H1 (cell line): ENCODE results near the gene ORC3. TPM values are rescaled to one million over a fixed set of nuclear protein-coding genes. Genes with fewer than 3 reads are reported as not detected.

Source experiments
- CTCF ChIA-PET: fragments of 300-600 bp; sonication (Branson Sonifier 250); formaldehyde crosslinking; loops from one replicate; lab custom pipeline; 2021; ENCODE audit not compliant: partially characterized antibody; lab: Charles Lee
- POLR2A ChIA-PET: fragments of 300-600 bp; sonication (Branson Sonifier 250); formaldehyde crosslinking; loops from one replicate; lab custom pipeline; 2021; ENCODE audit warnings: inconsistent platforms; ENCODE audit not compliant: partially characterized antibody; lab: Charles Lee
- DNase-seq, 2 experiments: peaks; one replicate each; pipeline versions ENCODE4 v3.0.0 to v3.0.0-alpha.2; 2010 to 2022; ENCODE audit warnings: low spot score in 2 of 2, low read depth in 1 of 2, mixed read lengths in 1 of 2
- FAIRE-seq: peaks from 2 replicates; lab custom pipeline; 2011; peaks lifted over from hg19 to GRCh38; lab: Jason Lieb, UNC
- H2AFZ ChIP-seq: 2 replicates; pipeline ENCODE4 v1.8.1; 2012; ENCODE audit warnings: low read length, inconsistent platforms
- H2AK5ac ChIP-seq: 2 replicates; pipeline ENCODE4 v1.6.1; 2013; ENCODE audit warnings: low read depth, low read length
- H2BK120ac ChIP-seq: replicated peaks from 2 replicates; pipeline ENCODE3; 2013; ENCODE audit warnings: low read depth, low read length, inconsistent platforms
- H2BK12ac ChIP-seq: 2 replicates; pipeline ENCODE4 v1.6.1; 2013; ENCODE audit warnings: low read depth, low read length
- H2BK15ac ChIP-seq: 2 replicates; pipeline ENCODE4 v1.6.1; 2013; ENCODE audit warnings: low read length
- H2BK20ac ChIP-seq: 2 replicates; pipeline ENCODE4 v1.6.1; 2013; ENCODE audit warnings: low read length
- H2BK5ac ChIP-seq: 2 replicates; pipeline ENCODE4 v1.6.1; 2013; ENCODE audit warnings: low read depth, low read length
- H3K14ac ChIP-seq: 2 replicates; pipeline ENCODE4 v1.6.1; 2013; ENCODE audit warnings: inconsistent platforms; ENCODE audit not compliant: insufficient read length
- H3K18ac ChIP-seq: 2 replicates; pipeline ENCODE4 v1.6.1; 2013; ENCODE audit warnings: low read length; ENCODE audit errors: extremely low read depth
- H3K23ac ChIP-seq: 2 replicates; pipeline ENCODE4 v1.6.1; 2013; ENCODE audit warnings: inconsistent platforms; ENCODE audit not compliant: insufficient read length
- H3K23me2 ChIP-seq: 2 replicates; pipeline ENCODE4 v1.6.1; 2013; ENCODE audit warnings: low read depth, low read length
- H3K27ac ChIP-seq: 2 replicates; pipeline ENCODE4 v1.6.1; 2011; ENCODE audit warnings: low read depth, low read length, inconsistent platforms
- H3K27me3 ChIP-seq, 4 experiments: replicated peaks in 1 of 4; 1 replicate in 1 of 4; 2 replicates in 3 of 4; pipeline versions ENCODE4 v1.6.1 to v1.8.1; 2011 to 2013; ENCODE audit warnings: low read length in 3 of 4, mild to moderate bottlenecking in 3 of 4, inconsistent platforms in 2 of 4, mixed read lengths in 2 of 4, moderate library complexity in 1 of 4; ENCODE audit not compliant: control insufficient read depth in 3 of 4, insufficient read depth in 3 of 4; ENCODE audit errors: extremely low read depth in 1 of 4
- H3K36me3 ChIP-seq, 4 experiments: 2 replicates each; pipeline versions ENCODE4 v1.6.1 to v1.8.1; 2011 to 2013; ENCODE audit warnings: mild to moderate bottlenecking in 4 of 4, low read length in 3 of 4, moderate library complexity in 2 of 4, control low read depth in 1 of 4, inconsistent platforms in 1 of 4; ENCODE audit not compliant: insufficient read depth in 4 of 4, control insufficient read depth in 2 of 4
- H3K4ac ChIP-seq: replicated peaks from 2 replicates; pipeline ENCODE3; 2013; ENCODE audit warnings: low read length, low read depth, mixed read lengths, inconsistent platforms; ENCODE audit not compliant: insufficient read length
- H3K4me1 ChIP-seq, 4 experiments: replicated peaks in 1 of 4; 1 replicate in 1 of 4; 2 replicates in 3 of 4; pipeline versions ENCODE4 v1.6.1 to v1.8.1; 2011 to 2013; ENCODE audit warnings: low read length in 3 of 4, inconsistent platforms in 2 of 4, mixed read lengths in 1 of 4; ENCODE audit not compliant: insufficient read depth in 4 of 4, control insufficient read depth in 3 of 4
- H3K4me2 ChIP-seq, 2 experiments: 2 replicates each; pipeline versions ENCODE4 v1.6.1 to v1.8.1; 2011 to 2013; ENCODE audit warnings: low read depth in 2 of 2, low read length in 2 of 2, control low read depth in 1 of 2, inconsistent platforms in 1 of 2, mild to moderate bottlenecking in 1 of 2; ENCODE audit not compliant: insufficient read depth in 1 of 2
- H3K4me3 ChIP-seq, 4 experiments: fragments of 200-600, 300-600 bp in 1 of 4; sonication (generic), shearing (Covaris generic), sonication (Bioruptor Twin) in 1 of 4; 2 replicates each; pipeline versions ENCODE4 v1.5.1 to v1.8.1; 2011 to 2016; ENCODE audit warnings: low read length in 4 of 4, low read depth in 3 of 4, control low read depth in 2 of 4, inconsistent platforms in 2 of 4, mild to moderate bottlenecking in 2 of 4, mixed read lengths in 1 of 4, moderate library complexity in 1 of 4; ENCODE audit not compliant: insufficient read depth in 2 of 4; ENCODE audit errors: extremely low read depth in 1 of 4
- H3K56ac ChIP-seq: replicated peaks from 2 replicates; pipeline ENCODE3; 2013; ENCODE audit warnings: low read depth, mild to moderate bottlenecking, mixed read lengths, low read length, inconsistent platforms; ENCODE audit not compliant: insufficient read length
- H3K79me1 ChIP-seq: 2 replicates; pipeline ENCODE4 v1.6.1; 2013; ENCODE audit warnings: low read depth, low read length, control low read depth
- H3K79me2 ChIP-seq, 2 experiments: 2 replicates each; pipeline versions ENCODE4 v1.6.1 to v1.8.1; 2012 to 2013; ENCODE audit warnings: low read length in 2 of 2, mild to moderate bottlenecking in 2 of 2, inconsistent platforms in 1 of 2; ENCODE audit not compliant: insufficient read depth in 2 of 2, control insufficient read depth in 1 of 2
- H3K9ac ChIP-seq, 4 experiments: replicated peaks in 1 of 4; 1 replicate in 1 of 4; 2 replicates in 3 of 4; pipeline versions ENCODE4 v1.6.1 to v1.8.1; 2011 to 2013; ENCODE audit warnings: low read depth in 3 of 4, low read length in 3 of 4, control low read depth in 2 of 4, mild to moderate bottlenecking in 2 of 4, moderate library complexity in 2 of 4, inconsistent platforms in 1 of 4; ENCODE audit errors: extremely low read depth in 1 of 4
- H3K9me3 ChIP-seq, 2 experiments: 2 replicates each; pipeline versions ENCODE4 v1.6.1 to v1.8.1; 2012 to 2013; ENCODE audit warnings: mild to moderate bottlenecking in 2 of 2, moderate library complexity in 2 of 2, control low read depth in 1 of 2, inconsistent platforms in 1 of 2, low read depth in 1 of 2, low read length in 1 of 2, mixed read lengths in 1 of 2; ENCODE audit not compliant: insufficient read depth in 2 of 2
- H4K20me1 ChIP-seq, 2 experiments: replicated peaks in 1 of 2; 2 replicates each; pipeline versions ENCODE3 to v1.8.1; 2011 to 2013; ENCODE audit warnings: inconsistent platforms in 2 of 2, low read length in 2 of 2, mild to moderate bottlenecking in 1 of 2; ENCODE audit not compliant: insufficient read depth in 2 of 2, control insufficient read depth in 1 of 2
- H4K5ac ChIP-seq: 2 replicates; pipeline ENCODE4 v1.6.1; 2013; ENCODE audit warnings: low read length, low read depth, mixed read lengths, inconsistent platforms; ENCODE audit not compliant: insufficient read length
- H4K8ac ChIP-seq: 2 replicates; pipeline ENCODE4 v1.8.0; 2013; ENCODE audit warnings: mild to moderate bottlenecking, moderate library complexity, low read length, inconsistent platforms; ENCODE audit not compliant: insufficient read depth; ENCODE audit errors: extremely low read depth
- H4K91ac ChIP-seq: replicated peaks from 2 replicates; pipeline ENCODE3; 2013; ENCODE audit warnings: low read length, mixed read lengths, inconsistent platforms; ENCODE audit not compliant: insufficient read length
- SIN3A ChIP-seq, 2 experiments: IDR thresholded peaks in 1 of 2; conservative IDR thresholded peaks in 1 of 2; 2 replicates each; pipeline ENCODE4 v1.6.1; 2011 to 2012; ENCODE audit warnings: low read length in 2 of 2, improper control_type of control experiment in 1 of 2, low read depth in 1 of 2, mild to moderate bottlenecking in 1 of 2
- SP1 ChIP-seq: IDR thresholded peaks from 2 replicates; pipeline ENCODE4 v1.6.1; 2011; ENCODE audit warnings: low read depth, low read length
- SP2 ChIP-seq: IDR thresholded peaks from 2 replicates; pipeline ENCODE4 v1.6.1; 2012; ENCODE audit warnings: mild to moderate bottlenecking, low read length, inconsistent platforms
- SRF ChIP-seq: IDR thresholded peaks from 2 replicates; pipeline ENCODE4 v1.6.1; 2011; ENCODE audit warnings: mild to moderate bottlenecking, low read depth, low read length, moderate library complexity
- TAF7 ChIP-seq: optimal IDR thresholded peaks from 2 replicates; pipeline ENCODE3; 2011; ENCODE audit warnings: low read depth, mild to moderate bottlenecking, inconsistent platforms, low read length, moderate library complexity, borderline replicate concordance
- WGBS, 2 experiments: shearing (Covaris generic) in 1 of 2; methylation state at CpG; one replicate each; pipeline versions ENCODE4 v1.1.6 to v1.1.7; 2013 to 2015; ENCODE audit warnings: low lambda C conversion rate in 2 of 2, mixed read lengths in 2 of 2, inconsistent platforms in 1 of 2, low coverage in 1 of 2, missing lambda C conversion rate in 1 of 2; ENCODE audit not compliant: insufficient replicate concordance in 2 of 2, insufficient coverage in 1 of 2, insufficient read length in 1 of 2; ENCODE audit errors: extremely low coverage in 1 of 2, missing lambda C conversion rate in 1 of 2; 5-methylcytosine and 5-hydroxymethylcytosine counted together
- polyA plus RNA-seq, 7 experiments: library from polyadenylated mRNA; depleted of rRNA in 3 of 7; stranded (reverse) in 5 of 7; unstranded in 2 of 7; fragments of >200 nt in 5 of 7; fragments of 200-250 nt in 2 of 7; gene quantifications; 1 replicate in 5 of 7; 2 replicates in 1 of 7; 4 replicates in 1 of 7; pipeline versions ENCODE4 v1.2.1 to v1.2.3, GENCODE V29; 2011 to 2013; ENCODE audit warnings: missing spikeins in 2 of 7, mixed read lengths in 2 of 7
- total RNA-seq: library from RNA; stranded (reverse); fragmentation: NEBNext Ultra II Directional; extraction: Animal tissue kit (Norgen Biotek cat#: 25700); gene quantifications from 2 replicates; pipeline ENCODE4 v1.2.1, GENCODE V29; 2021
- TF ChIP-seq, protein P1 (sequence below): IDR thresholded peaks from 2 replicates; pipeline ENCODE4 v1.6.1; 2011; ENCODE audit warnings: low read depth, mild to moderate bottlenecking, low read length; ENCODE audit not compliant: insufficient read depth
- TF ChIP-seq, protein P2 (sequence below), 3 experiments: IDR thresholded peaks; 1 replicate in 2 of 3; 2 replicates in 1 of 3; pipeline versions ENCODE4 v1.5.1 to v1.6.1; 2011; ENCODE audit warnings: low read length in 3 of 3, mild to moderate bottlenecking in 3 of 3, inconsistent platforms in 2 of 3, low read depth in 1 of 3, moderate library complexity in 1 of 3; ENCODE audit not compliant: insufficient read depth in 1 of 3; ENCODE audit errors: control extremely low read depth in 1 of 3
- TF ChIP-seq, protein P3 (sequence below): IDR thresholded peaks from 2 replicates; pipeline ENCODE4 v1.6.1; 2012; ENCODE audit warnings: inconsistent platforms

ORC3 gene
- total and polyA plus RNA-seq, 2 of the 8 experiments (the other 6 are each of a cell fraction or from before 2014, with no cell fraction given) = 35.9 to 60.9 TPM

DNA sequence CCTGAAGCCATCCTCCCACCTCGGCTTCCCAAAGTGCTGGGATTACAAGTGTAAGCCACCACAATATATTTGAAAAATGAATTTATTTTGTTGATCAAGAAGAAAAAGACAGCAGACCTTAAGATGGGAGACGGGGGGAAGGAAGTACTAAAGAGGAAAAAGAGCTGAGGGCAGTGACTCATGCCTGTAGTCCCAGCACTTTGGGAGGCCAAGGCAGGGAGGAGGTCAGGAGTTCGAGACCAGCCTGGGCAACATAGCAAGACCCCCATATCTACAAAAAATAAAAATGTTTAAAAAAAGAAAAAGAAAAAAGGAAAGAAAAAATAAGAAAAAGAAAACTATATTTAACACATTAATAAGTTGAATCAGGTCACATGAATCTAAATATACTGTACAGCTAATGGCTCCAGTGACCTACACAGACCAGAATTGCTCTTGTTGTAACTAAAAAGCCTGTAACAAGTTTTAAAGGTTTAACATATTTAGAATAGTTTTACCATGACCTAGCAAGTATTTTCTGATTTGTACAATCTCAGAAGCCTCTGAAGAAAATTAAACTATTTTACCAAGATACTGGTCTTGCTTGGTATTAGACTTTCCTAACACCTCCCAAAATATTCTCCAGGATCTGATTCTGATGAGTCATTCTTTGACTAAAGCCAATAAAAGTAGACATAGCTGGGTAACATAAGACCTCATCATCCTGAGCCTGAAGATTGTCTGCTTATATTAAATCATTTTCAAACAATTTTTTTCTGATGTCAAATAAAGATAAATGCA, 116.4 kb downstream of the ORC3 start:
- no peak overlapping the region for H3K4me2 ChIP-seq
- CTCF ChIA-PET = no interaction called here
- TF ChIP-seq SIN3A (conservative IDR thresholded peaks at IDR 0.05 in 1 of 2, IDR thresholded peaks at IDR 0.05 in 1 of 2; ENCODE audit: low read depth in 1 of 2, low read length in 2 of 2) (no peak), SP2 (no peak), TAF7 (no peak), SP1 (no peak), SRF (no peak)
- TF ChIP-seq, protein P1, sequence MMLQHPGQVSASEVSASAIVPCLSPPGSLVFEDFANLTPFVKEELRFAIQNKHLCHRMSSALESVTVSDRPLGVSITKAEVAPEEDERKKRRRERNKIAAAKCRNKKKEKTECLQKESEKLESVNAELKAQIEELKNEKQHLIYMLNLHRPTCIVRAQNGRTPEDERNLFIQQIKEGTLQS = no peak
- TF ChIP-seq, protein P2, sequence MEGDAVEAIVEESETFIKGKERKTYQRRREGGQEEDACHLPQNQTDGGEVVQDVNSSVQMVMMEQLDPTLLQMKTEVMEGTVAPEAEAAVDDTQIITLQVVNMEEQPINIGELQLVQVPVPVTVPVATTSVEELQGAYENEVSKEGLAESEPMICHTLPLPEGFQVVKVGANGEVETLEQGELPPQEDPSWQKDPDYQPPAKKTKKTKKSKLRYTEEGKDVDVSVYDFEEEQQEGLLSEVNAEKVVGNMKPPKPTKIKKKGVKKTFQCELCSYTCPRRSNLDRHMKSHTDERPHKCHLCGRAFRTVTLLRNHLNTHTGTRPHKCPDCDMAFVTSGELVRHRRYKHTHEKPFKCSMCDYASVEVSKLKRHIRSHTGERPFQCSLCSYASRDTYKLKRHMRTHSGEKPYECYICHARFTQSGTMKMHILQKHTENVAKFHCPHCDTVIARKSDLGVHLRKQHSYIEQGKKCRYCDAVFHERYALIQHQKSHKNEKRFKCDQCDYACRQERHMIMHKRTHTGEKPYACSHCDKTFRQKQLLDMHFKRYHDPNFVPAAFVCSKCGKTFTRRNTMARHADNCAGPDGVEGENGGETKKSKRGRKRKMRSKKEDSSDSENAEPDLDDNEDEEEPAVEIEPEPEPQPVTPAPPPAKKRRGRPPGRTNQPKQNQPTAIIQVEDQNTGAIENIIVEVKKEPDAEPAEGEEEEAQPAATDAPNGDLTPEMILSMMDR (IDR thresholded peaks at IDR 0.05; ENCODE audit: control extremely low read depth in 1 of 3, insufficient read depth in 1 of 3, low read depth in 1 of 3, low read length in 3 of 3) = no peak
- TF ChIP-seq, protein P3, sequence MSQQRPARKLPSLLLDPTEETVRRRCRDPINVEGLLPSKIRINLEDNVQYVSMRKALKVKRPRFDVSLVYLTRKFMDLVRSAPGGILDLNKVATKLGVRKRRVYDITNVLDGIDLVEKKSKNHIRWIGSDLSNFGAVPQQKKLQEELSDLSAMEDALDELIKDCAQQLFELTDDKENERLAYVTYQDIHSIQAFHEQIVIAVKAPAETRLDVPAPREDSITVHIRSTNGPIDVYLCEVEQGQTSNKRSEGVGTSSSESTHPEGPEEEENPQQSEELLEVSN = no peak

More for the DNA sequence above, 116.4 kb downstream of the ORC3 start:
- H3K9me3 ChIP-seq = no peaks in the 10 kb centered on the region
- H2BK5ac ChIP-seq = no peak overlapping the region
- H4K20me1 ChIP-seq = no peaks in the 10 kb centered on the region
- H2BK20ac ChIP-seq = no peak overlapping the region
- POLR2A ChIA-PET = no interaction called here
- H3K4me1 ChIP-seq = no peaks in the 10 kb centered on the region
- H3K9ac ChIP-seq = no peak overlapping the region
- no peak overlapping the region for H3K4me3 ChIP-seq
- H2BK120ac ChIP-seq = no peak overlapping the region
- H3K27ac ChIP-seq = no peak overlapping the region
- DNase-seq (no peak), FAIRE-seq (no peak)
- no peak overlapping the region for H2BK15ac ChIP-seq
- no peak overlapping the region for H3K23ac ChIP-seq
- no peak overlapping the region for H2AFZ ChIP-seq
- 87 to 100% methylated on average over 1 to 3 of the region's 3 CpGs for WGBS, 2 experiments
- H3K56ac ChIP-seq = no peak overlapping the region
- no peak overlapping the region for H2BK12ac ChIP-seq
- no peak overlapping the region for H4K91ac ChIP-seq
- no peaks in the 10 kb centered on the region for H3K27me3 ChIP-seq
- peaks cover 5 to 6% of the 10 kb centered on the region in 2 experiments; a peak in 3 of 4 replicates for H3K79me2 ChIP-seq
- no peak overlapping the region for H3K18ac ChIP-seq
- no peak overlapping the region for H3K4ac ChIP-seq
- H3K36me3 ChIP-seq = no peaks in the 10 kb centered on the region
- no peak overlapping the region for H4K8ac ChIP-seq
- H3K23me2 ChIP-seq = no peaks in the 10 kb centered on the region
- H3K79me1 ChIP-seq = no peaks in the 10 kb centered on the region
- H2AK5ac ChIP-seq = no peak overlapping the region
- H3K14ac ChIP-seq = no peak overlapping the region
- H4K5ac ChIP-seq = no peak overlapping the region
